Esophagus muscularis mucosa (tissue), 4 donors: ENCODE results near the gene NADSYN1.

Source experiments
- EP300 ChIP-seq: sonication (generic); formaldehyde crosslinking; IDR thresholded peaks from one replicate; pipeline ENCODE4 v1.6.1; 2017; ENCODE audit warnings: antibody characterized with exemption
- POLR2A ChIP-seq: fragments of 450-650 bp; IDR thresholded peaks from one replicate; pipeline ENCODE4 v1.6.1; 2017; ENCODE audit warnings: antibody characterized with exemption, moderate library complexity, mild to moderate bottlenecking, low read depth
- TF ChIP-seq, protein P1 (sequence below), 3 experiments: fragments of 200-600 bp in 2 of 3; fragments of 450-650 bp in 1 of 3; sonication (generic) in 2 of 3; IDR thresholded peaks; one replicate each; pipeline ENCODE4 v1.5.1; 2017 to 2019; ENCODE audit warnings: antibody characterized with exemption in 3 of 3, mild to moderate bottlenecking in 2 of 3, moderate library complexity in 1 of 3

DNA sequence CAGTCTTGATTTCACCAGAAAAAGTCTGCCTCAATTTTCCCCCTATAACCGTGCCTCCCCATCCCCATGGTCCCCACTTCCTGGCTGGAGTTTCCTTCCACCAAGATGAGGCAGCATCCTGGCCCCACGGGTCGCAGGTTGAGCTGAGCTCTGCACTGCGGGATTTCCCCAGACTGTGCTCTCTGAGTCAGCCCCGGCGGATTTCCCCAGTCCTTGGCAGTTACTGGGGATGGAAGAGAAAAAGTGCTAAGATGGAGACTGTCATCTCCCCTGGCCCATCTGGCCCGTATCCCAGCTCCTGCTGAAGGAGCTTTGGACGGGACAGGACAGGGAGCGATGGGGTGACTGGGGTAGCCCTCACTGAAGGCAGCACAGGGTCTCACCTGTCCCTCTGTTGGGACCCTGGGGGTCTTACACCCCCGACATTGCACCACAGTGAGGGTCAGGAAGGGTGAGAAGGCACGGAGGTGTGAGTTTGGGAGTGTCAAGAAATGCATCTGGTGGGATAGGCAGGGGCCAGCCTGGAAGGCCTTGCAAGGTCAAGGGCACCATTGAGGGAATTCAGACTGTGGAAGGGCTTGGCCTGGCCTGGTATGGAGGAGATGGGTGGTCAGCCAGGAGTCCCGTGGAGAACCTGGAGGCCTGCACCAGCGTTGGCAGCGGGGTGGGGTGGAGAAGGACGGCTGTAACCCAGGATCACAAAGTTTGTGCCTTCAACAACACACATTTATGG lies 36.5 kb downstream of the NADSYN1 start:
- TF ChIP-seq POLR2A (no peak), EP300 (no peak)
- TF ChIP-seq, protein P1, sequence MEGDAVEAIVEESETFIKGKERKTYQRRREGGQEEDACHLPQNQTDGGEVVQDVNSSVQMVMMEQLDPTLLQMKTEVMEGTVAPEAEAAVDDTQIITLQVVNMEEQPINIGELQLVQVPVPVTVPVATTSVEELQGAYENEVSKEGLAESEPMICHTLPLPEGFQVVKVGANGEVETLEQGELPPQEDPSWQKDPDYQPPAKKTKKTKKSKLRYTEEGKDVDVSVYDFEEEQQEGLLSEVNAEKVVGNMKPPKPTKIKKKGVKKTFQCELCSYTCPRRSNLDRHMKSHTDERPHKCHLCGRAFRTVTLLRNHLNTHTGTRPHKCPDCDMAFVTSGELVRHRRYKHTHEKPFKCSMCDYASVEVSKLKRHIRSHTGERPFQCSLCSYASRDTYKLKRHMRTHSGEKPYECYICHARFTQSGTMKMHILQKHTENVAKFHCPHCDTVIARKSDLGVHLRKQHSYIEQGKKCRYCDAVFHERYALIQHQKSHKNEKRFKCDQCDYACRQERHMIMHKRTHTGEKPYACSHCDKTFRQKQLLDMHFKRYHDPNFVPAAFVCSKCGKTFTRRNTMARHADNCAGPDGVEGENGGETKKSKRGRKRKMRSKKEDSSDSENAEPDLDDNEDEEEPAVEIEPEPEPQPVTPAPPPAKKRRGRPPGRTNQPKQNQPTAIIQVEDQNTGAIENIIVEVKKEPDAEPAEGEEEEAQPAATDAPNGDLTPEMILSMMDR (IDR thresholded peaks at IDR 0.05), result no peak
